ENCODE measurements around the gene C4B. TPM values are rescaled to one million over a fixed set of nuclear protein-coding genes. Genes with fewer than 3 reads are reported as not detected.
"Not testable (repeated sequence)": the region's sequence is repeated elsewhere in the genome, so short reads cannot be mapped to it uniquely, and the experiment has no call there.

Gene C4B
- total RNA-seq, 1 donor from 2014 or later = 9.2 TPM

DNA sequence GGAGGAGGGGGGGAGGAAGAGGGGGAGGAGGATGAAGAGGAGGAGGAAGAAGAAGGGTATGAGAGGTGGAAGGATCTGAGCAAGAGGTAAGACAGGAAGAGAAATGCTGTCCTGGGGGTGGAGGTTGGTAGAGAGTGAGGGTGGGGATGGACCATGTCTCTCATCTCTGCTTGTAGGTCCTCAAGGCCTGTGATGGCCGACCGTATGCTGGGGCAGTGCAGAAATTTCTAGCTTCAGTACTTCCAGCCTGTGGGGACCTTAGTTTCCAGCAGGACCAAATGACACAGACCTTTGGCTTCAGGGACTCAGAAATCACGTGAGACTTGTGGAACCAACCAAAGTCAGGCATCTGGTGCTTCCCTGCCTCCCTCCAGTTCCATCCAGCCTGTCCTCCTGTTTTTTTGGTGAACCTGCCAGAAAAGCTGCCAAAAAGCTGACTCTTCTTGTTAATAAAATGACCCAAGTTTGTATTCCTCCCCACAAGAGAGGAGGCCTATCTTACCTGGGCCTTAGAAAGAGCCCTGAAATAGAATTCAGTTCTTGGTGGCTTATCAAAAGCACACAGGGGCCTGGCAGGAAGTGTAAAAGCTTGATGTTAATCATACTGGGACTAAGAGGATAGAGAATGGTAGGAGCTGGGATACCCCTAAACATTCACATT, 35.2 kb upstream of the C4B start:
- no peaks in the 10 kb centered on the region for H3K9me3 Mint-ChIP-seq
- no peaks in the 10 kb centered on the region for H3K4me1 Mint-ChIP-seq (ENCODE audit: unreplicated experiment)
- no peaks in the 10 kb centered on the region for H3K27me3 Mint-ChIP-seq
- DNase-seq (ENCODE audit: extremely low spot score, unreplicated experiment) = no peak
- H3K4me3 Mint-ChIP-seq = no peak overlapping the region
- peaks cover 4% of the 10 kb centered on the region for H3K36me3 Mint-ChIP-seq
- no peak for TF ChIP-seq CTCF (conservative IDR thresholded peaks at IDR 0.05)
- H3K27ac Mint-ChIP-seq = no peak overlapping the region

GRCh38 chr6:31980195-31980876, 34.3 kb upstream of the C4B start:
- DNase-seq (ENCODE audit: extremely low spot score, unreplicated experiment); H3K9me3 Mint-ChIP-seq; H3K27me3 Mint-ChIP-seq; H3K4me1 Mint-ChIP-seq (ENCODE audit: unreplicated experiment); H3K36me3 Mint-ChIP-seq; H3K27ac Mint-ChIP-seq; H3K4me3 Mint-ChIP-seq: not testable (repeated sequence)

DNA sequence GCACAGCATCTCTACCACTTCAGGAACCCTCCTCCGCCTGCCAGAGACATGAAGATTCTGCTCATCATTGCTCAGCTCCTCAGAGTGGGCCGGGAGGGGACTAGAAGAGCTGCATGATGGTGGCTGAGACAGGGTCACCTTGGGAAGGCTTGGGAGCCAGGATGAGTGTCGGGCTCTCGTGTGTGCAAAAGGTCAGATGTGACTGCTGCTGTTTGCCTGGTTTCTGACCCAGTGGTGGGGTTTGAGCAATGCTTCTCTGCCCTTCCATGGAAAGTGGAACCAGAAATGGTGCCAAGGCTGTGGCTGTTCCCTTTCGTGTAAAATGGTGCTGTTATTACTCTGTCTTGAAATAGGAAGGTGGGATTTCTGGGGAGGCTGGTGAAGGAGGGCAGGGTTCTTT, 33.6 kb upstream of the C4B start:
- not testable (repeated sequence) for H3K9me3 Mint-ChIP-seq; H3K36me3 Mint-ChIP-seq; DNase-seq (ENCODE audit: extremely low spot score, unreplicated experiment); H3K4me3 Mint-ChIP-seq; H3K27me3 Mint-ChIP-seq; H3K27ac Mint-ChIP-seq; H3K4me1 Mint-ChIP-seq (ENCODE audit: unreplicated experiment)

- not testable (repeated sequence) for H3K4me1 Mint-ChIP-seq (ENCODE audit: unreplicated experiment); H3K27me3 Mint-ChIP-seq; DNase-seq (ENCODE audit: extremely low spot score, unreplicated experiment); H3K36me3 Mint-ChIP-seq; H3K9me3 Mint-ChIP-seq; H3K4me3 Mint-ChIP-seq; H3K27ac Mint-ChIP-seq
These were observed 32.9 kb upstream of the C4B start, which contains the start of gene C4A for GRCh38 chr6:31981744-31982143. TSS of gene C4A (plus strand) at chr6:31982057. CDS start at chr6:31982108, 51 bp downstream.

DNA sequence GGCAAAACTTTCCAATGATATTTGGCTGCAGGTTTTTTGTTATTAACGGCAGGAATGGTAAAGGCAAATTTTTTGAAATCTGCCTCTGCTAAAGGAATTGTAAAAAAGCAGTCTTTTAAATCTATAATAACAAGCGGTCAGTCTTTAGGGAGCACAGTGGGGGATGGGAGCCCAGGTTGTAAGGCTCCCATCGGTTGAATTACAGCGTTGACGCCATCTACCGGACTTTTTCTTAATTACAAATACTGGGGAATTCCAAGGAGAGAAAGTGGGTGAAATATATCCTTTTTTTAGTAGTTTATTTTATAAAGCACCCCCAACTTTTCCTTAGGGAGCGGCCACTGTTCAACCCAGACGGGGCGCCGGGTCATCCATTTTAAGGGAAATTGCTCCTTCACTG, 25.2 kb upstream of the C4B start:
- H3K36me3 Mint-ChIP-seq; H3K9me3 Mint-ChIP-seq; H3K27me3 Mint-ChIP-seq; DNase-seq (ENCODE audit: extremely low spot score, unreplicated experiment); H3K4me1 Mint-ChIP-seq (ENCODE audit: unreplicated experiment); H3K27ac Mint-ChIP-seq; H3K4me3 Mint-ChIP-seq: not testable (repeated sequence)

DNA sequence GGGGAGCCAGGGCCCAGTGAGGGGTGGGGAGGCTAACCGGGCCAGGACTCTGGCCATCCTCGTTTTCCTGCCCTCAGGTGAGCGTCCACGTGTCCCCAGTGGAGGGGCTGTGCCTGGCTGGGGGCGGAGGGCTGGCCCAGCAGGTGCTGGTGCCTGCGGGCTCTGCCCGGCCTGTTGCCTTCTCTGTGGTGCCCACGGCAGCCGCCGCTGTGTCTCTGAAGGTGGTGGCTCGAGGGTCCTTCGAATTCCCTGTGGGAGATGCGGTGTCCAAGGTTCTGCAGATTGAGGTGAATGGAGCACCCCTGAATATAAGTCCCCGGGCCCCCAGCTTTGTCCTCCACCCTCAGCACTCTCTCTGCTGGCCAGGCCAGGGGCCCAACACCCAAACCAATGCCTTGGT, 20.2 kb upstream of the C4B start:
- H3K27ac Mint-ChIP-seq; H3K36me3 Mint-ChIP-seq; H3K4me3 Mint-ChIP-seq; H3K9me3 Mint-ChIP-seq; H3K27me3 Mint-ChIP-seq; DNase-seq (ENCODE audit: extremely low spot score, unreplicated experiment); H3K4me1 Mint-ChIP-seq (ENCODE audit: unreplicated experiment): not testable (repeated sequence)

GRCh38 chr6:31996385-31996784, 18.2 kb upstream of the C4B start:
- not testable (repeated sequence) for H3K9me3 Mint-ChIP-seq; DNase-seq (ENCODE audit: extremely low spot score, unreplicated experiment); H3K4me3 Mint-ChIP-seq; H3K4me1 Mint-ChIP-seq (ENCODE audit: unreplicated experiment); H3K27ac Mint-ChIP-seq; H3K27me3 Mint-ChIP-seq; H3K36me3 Mint-ChIP-seq

- H3K27ac Mint-ChIP-seq; H3K4me1 Mint-ChIP-seq (ENCODE audit: unreplicated experiment); DNase-seq (ENCODE audit: extremely low spot score, unreplicated experiment); H3K9me3 Mint-ChIP-seq; H3K36me3 Mint-ChIP-seq; H3K27me3 Mint-ChIP-seq; H3K4me3 Mint-ChIP-seq: not testable (repeated sequence)
These were observed 11.9 kb upstream of the C4B start for GRCh38 chr6:32002546-32003268.

DNA sequence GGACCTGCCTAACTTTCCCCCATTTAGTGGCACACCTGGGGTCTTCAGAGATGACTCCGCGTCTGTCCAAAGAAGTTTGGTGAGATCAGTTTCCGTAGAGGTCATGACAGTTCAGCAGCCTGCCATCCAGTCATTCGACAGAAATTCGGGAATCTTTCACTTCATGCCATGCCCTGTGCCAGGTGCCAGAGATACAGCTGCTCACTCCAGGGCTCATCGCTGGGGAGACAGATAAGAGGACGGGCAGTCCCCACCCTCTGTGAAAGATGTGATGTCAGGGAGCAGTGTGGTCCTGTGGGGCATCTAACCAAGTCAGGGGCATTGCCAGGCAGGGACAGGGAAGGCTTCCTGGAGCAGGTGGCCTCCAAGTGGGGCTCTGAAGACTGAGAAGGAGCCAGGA, 11.3 kb upstream of the C4B start:
- not testable (repeated sequence) for H3K27me3 Mint-ChIP-seq; H3K27ac Mint-ChIP-seq; H3K4me1 Mint-ChIP-seq (ENCODE audit: unreplicated experiment); H3K9me3 Mint-ChIP-seq; H3K36me3 Mint-ChIP-seq; DNase-seq (ENCODE audit: extremely low spot score, unreplicated experiment); H3K4me3 Mint-ChIP-seq

- H3K9me3 Mint-ChIP-seq; H3K36me3 Mint-ChIP-seq; H3K4me1 Mint-ChIP-seq (ENCODE audit: unreplicated experiment); H3K27ac Mint-ChIP-seq; H3K4me3 Mint-ChIP-seq; DNase-seq (ENCODE audit: extremely low spot score, unreplicated experiment); H3K27me3 Mint-ChIP-seq: not testable (repeated sequence)
These were observed 10.2 kb upstream of the C4B start for GRCh38 chr6:32004393-32004792.

- DNase-seq (ENCODE audit: extremely low spot score, unreplicated experiment); H3K36me3 Mint-ChIP-seq; H3K9me3 Mint-ChIP-seq; H3K27ac Mint-ChIP-seq; H3K27me3 Mint-ChIP-seq; H3K4me1 Mint-ChIP-seq (ENCODE audit: unreplicated experiment); H3K4me3 Mint-ChIP-seq: not testable (repeated sequence)
These were observed 9.6 kb upstream of the C4B start for GRCh38 chr6:32004864-32005537.

GRCh38 chr6:32005538-32005880, 9.1 kb upstream of the C4B start:
- H3K27ac Mint-ChIP-seq; H3K27me3 Mint-ChIP-seq; H3K4me1 Mint-ChIP-seq (ENCODE audit: unreplicated experiment); H3K36me3 Mint-ChIP-seq; H3K9me3 Mint-ChIP-seq; H3K4me3 Mint-ChIP-seq; DNase-seq (ENCODE audit: extremely low spot score, unreplicated experiment): not testable (repeated sequence)
